ENCODE measurements around the gene PRR36. TPM values are rescaled to one million over a fixed set of nuclear protein-coding genes. Genes with fewer than 3 reads are reported as not detected.

Gene PRR36
- total RNA-seq, 3 donors from 2014 or later = 0.59 to 2.0 TPM; not detected in 1

DNA sequence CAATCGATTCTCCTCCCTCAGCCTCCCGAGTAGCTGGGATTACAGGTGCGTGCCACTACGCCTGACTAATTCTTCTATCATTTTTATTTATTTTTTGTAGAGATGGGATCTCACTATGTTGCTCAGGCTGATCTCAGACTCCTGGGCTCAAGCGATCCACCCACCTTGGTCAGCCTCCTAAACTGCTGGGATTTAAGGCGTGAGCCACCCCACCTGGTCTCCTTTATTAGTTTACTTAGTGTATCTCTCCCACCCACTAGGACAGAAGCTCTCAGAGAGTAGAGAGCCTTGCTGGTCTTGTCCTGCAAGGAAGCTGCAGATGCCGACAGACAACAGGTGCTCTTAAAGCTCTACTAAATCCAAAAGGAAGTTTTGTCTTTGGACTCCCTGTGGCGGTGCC lies 11.6 kb upstream of the PRR36 start:
- H3K4me1 ChIP-seq = peaks cover 0 to 2% of the 10 kb centered on the region in 2 donors
- no peaks in the 10 kb centered on the region for H3K36me3 ChIP-seq
- no peak for DNase-seq (ENCODE audit: low spot score in 2 of 2)
- H3K27me3 ChIP-seq = no peaks in the 10 kb centered on the region
- TF ChIP-seq, protein P1, sequence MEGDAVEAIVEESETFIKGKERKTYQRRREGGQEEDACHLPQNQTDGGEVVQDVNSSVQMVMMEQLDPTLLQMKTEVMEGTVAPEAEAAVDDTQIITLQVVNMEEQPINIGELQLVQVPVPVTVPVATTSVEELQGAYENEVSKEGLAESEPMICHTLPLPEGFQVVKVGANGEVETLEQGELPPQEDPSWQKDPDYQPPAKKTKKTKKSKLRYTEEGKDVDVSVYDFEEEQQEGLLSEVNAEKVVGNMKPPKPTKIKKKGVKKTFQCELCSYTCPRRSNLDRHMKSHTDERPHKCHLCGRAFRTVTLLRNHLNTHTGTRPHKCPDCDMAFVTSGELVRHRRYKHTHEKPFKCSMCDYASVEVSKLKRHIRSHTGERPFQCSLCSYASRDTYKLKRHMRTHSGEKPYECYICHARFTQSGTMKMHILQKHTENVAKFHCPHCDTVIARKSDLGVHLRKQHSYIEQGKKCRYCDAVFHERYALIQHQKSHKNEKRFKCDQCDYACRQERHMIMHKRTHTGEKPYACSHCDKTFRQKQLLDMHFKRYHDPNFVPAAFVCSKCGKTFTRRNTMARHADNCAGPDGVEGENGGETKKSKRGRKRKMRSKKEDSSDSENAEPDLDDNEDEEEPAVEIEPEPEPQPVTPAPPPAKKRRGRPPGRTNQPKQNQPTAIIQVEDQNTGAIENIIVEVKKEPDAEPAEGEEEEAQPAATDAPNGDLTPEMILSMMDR (IDR thresholded peaks at IDR 0.05) = no peak
- TF ChIP-seq POLR2AphosphoS5 (IDR thresholded peaks at IDR 0.05) (no peak), POLR2A (IDR thresholded peaks at IDR 0.05) (no peak)
- H3K9me3 ChIP-seq = no peaks in the 10 kb centered on the region
- intact Hi-C loops (cut with DNase I; ENCODE audit: low total_unique reads) = no loop called here
- H3K27ac ChIP-seq = no peak overlapping the region
- H3K4me3 ChIP-seq = no peak overlapping the region

DNA sequence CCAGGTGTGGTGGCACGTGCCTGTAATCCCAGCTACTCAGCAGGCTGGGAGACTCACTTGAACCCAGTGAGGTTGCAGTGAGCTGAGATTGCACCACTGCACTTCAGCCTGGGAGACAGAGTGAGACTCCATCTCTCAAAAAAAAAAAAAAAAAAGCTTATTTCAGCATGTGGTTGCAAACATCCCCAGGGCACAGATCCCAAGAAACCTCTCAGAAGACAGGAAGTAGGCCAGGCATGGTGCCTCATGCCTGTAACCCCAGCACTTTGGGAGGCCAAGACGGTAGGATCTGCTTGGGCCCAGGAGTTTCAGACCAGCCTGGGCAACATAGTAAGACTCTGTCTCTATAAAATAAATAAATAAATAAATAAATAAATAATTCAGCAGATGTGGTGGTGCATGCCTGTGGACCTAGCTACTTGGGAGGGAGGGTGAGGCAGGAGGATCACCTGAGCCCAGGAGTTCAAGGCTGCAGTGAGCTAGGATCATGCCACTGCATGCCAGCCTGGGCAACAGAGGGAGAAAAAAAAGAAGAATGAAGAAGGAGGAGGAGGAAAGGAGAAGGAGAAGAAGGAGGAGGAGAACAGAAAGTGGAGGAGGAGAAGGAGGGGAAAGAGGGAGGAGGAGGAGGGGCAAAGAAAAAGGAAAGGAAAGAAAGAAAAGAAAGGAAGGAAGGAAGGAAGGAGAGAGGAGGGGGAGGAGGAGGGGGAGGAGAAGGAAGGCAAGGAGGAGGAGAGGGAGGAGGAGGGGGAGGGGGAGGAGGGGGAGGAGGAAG lies 9.8 kb upstream of the PRR36 start:
- Histone ChIP-seq H3K4me1 (peaks cover 0 to 2% of the 10 kb centered on the region in 2 donors), H3K27ac (no peak overlapping the region), H3K36me3 (no peaks in the 10 kb centered on the region), H3K27me3 (no peaks in the 10 kb centered on the region), H3K9me3 (no peaks in the 10 kb centered on the region), H3K4me3 (no peak overlapping the region)
- intact Hi-C loops (cut with DNase I; ENCODE audit: low total_unique reads) = no loop called here
- DNase-seq (ENCODE audit: low spot score in 2 of 2) = no peak
- TF ChIP-seq, protein P1 (IDR thresholded peaks at IDR 0.05) = no peak
- no peak for TF ChIP-seq POLR2AphosphoS5 (IDR thresholded peaks at IDR 0.05)
- no peak for TF ChIP-seq POLR2A (IDR thresholded peaks at IDR 0.05)

DNA sequence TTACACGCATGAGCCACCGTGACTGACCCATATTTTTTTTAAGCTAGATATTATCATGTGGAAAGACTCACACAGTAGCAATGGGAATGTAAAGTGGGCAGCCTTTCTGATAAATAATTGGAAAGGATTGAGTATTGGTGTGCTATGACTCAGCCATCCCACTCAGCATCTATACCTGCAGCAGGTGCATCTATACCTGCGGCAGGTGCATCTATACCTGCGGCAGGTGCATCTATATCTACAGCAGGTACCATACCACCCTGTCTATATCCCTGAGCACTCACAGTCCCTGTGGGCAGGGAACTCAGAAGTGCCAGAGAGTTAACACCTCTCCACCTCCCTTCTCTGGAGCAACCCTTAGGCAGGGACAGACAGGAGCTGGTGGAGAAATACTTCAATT lies 8.9 kb upstream of the PRR36 start:
- Histone ChIP-seq H3K9me3 (no peaks in the 10 kb centered on the region), H3K27ac (no peak overlapping the region), H3K36me3 (no peaks in the 10 kb centered on the region), H3K27me3 (no peaks in the 10 kb centered on the region), H3K4me3 (no peak overlapping the region), H3K4me1 (no peaks in the 10 kb centered on the region)
- no peak for DNase-seq (ENCODE audit: low spot score in 2 of 2)
- intact Hi-C loops (cut with DNase I; ENCODE audit: low total_unique reads) = no loop called here
- TF ChIP-seq, protein P1 (IDR thresholded peaks at IDR 0.05) = no peak
- no peak for TF ChIP-seq POLR2AphosphoS5 (IDR thresholded peaks at IDR 0.05)
- no peak for TF ChIP-seq POLR2A (IDR thresholded peaks at IDR 0.05)

DNA sequence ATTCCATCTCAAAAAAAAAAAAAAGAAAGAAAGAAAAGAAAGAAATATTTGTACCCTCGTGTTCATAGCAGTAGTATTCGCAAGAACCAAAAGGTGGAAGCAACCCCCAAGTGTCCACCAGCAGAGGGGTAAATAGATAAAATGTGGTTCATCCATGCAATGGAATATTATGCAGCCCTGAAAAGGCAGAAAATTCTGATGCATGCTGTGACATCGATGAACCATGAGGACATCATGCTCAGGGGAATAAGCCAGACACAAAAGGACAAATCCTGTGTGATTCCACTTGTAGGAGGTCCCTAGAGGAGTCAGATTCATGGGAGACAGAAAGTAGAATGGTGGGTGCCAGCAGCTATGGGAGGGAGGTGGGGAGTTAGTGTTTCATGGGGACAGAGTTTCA lies 7.7 kb upstream of the PRR36 start:
- no peaks in the 10 kb centered on the region for H3K36me3 ChIP-seq
- H3K9me3 ChIP-seq = no peaks in the 10 kb centered on the region
- H3K4me3 ChIP-seq = no peak overlapping the region
- intact Hi-C loops (cut with DNase I; ENCODE audit: low total_unique reads) = no loop called here
- no peak for DNase-seq (ENCODE audit: low spot score in 2 of 2)
- H3K27ac ChIP-seq = no peak overlapping the region
- H3K4me1 ChIP-seq = no peaks in the 10 kb centered on the region
- no peak for TF ChIP-seq POLR2A (IDR thresholded peaks at IDR 0.05)
- TF ChIP-seq, protein P1 (IDR thresholded peaks at IDR 0.05) = no peak
- H3K27me3 ChIP-seq = no peaks in the 10 kb centered on the region

DNA sequence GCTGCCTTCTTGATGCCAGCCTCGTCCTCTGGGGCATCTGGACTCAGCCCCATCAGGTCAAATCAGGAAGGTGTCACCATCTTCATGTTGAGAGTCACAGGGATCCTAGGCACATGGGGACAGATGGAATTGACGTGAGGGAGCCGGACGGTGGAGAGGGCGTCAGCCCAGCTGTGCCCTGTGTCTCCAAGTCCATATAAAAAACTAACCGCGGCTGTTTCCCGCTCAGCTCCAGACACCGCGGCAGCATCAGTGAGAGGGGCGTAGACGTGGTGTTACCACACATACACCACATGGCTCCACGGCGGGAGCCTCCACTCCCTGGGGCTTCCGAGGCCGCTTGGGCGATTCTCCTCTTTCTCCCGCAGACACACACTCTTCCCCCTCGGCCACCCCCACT lies 5.6 kb upstream of the PRR36 start:
- DNase-seq (ENCODE audit: low spot score in 2 of 2) = no peak
- Histone ChIP-seq H3K36me3 (no peaks in the 10 kb centered on the region), H3K4me3 (no peak overlapping the region), H3K4me1 (no peaks in the 10 kb centered on the region), H3K27ac (no peak overlapping the region), H3K27me3 (no peaks in the 10 kb centered on the region), H3K9me3 (no peaks in the 10 kb centered on the region)
- intact Hi-C loops (cut with DNase I; ENCODE audit: low total_unique reads) = no loop called here
- no peak for TF ChIP-seq POLR2AphosphoS5 (IDR thresholded peaks at IDR 0.05)
- TF ChIP-seq POLR2A (IDR thresholded peaks at IDR 0.05) = no peak
- TF ChIP-seq, protein P1 (IDR thresholded peaks at IDR 0.05) = no peak
